OCI-LY7 (cell line): ENCODE measurements around the gene ADARB2.

Source experiments
- CTCF ChIP-seq: fragments of 200-600 bp; sonication (generic); conservative IDR thresholded peaks from 2 replicates; pipeline ENCODE4 v1.5.1; 2014; ENCODE audit warnings: mild to moderate bottlenecking, antibody characterized with exemption, low read length, moderate library complexity, mixed read lengths
- EZH2phosphoT487 ChIP-seq: fragments of 200-600 bp; sonication (generic); IDR thresholded peaks from 2 replicates; pipeline ENCODE4 v1.6.1; 2018; ENCODE audit warnings: low read depth, borderline replicate concordance, mild to moderate bottlenecking, mixed run types, antibody characterized with exemption, low read length, moderate library complexity, mixed read lengths

DNA sequence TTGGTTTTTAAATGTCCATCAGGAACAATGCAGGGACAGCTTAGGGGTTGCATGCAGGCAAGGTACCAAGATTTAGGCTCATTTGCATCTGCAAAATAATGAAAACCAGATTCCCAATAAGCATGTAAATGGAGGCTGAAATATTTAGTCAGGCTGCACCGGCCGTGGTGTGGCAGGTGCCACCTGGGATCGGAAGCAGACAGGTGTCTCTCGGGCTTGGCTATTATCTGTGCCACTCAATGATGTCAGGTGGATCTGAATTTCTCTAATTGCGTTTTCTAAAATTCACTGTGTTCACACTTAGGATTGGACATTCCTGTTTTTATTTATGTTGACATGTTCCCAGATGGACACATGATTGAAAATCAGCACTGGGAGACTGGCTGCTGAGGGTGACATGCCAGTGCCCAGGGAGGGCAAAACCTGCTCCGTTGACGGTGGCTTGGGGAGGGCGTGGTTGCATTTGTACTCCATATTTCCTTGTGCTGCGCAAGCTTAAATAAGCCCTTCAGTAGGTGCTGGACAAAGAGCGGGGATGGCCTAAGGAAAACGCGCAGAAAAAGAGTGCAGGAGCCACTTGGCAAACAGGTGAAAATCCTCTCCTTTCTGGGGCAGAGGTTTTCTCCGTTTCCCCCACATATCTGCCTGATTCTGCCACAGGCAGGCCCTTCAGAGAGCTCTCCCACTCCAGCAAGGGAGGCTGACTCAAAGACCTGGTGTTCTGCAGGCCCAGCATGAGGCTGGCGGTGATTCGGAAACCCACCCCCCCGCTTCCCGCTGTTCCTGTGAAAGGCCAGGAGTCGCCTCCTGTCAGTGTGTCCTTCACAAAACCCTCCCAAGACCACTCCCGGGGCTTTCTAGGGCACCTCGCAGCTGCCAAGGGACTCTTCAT is 538.6 kb downstream of the ADARB2 start:
- TF ChIP-seq CTCF (no peak), EZH2phosphoT487 (no peak)
